Fibroblast of skin of abdomen (primary cell): ENCODE data around the gene SET.

Experiments
- DNase-seq: peaks from one replicate; pipeline ENCODE4 v3.0.0-alpha.2; 2013

The SET gene

DNA sequence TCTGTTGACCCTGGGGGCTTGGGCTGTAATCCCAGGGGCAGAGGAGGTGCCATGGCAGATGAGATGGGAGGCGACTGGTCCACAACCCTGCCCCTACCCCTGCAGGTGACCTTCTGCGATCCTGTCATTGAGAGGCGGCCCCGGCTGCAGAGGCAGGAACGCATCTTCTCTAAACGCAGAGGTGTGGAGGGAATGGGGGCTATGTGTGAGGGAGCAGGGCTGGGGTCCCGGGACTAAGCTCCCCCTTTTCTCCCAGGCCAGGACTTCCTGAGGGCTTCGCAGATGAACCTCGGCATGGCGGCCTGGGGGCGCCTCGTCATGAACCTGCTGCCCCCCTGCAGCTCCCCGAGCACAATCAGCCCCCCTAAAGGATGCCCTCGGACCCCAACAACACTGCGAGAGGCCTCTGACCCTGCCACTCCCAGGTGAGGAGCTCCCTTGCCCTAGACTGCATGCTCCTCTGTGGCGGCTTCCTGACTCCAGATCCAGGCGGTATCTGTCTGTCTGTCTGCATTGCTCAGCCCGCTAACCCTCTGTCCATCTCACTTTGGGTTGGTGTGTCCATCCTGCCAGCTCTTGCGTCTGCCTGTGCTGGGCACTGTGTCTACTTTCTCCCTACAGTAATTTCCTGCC, 25.0 kb downstream of the SET start:
- DNase-seq: no peak

GRCh38 chr9:128714586-128715435, 25.8 kb downstream of the SET start:
- no peak for DNase-seq

DNA sequence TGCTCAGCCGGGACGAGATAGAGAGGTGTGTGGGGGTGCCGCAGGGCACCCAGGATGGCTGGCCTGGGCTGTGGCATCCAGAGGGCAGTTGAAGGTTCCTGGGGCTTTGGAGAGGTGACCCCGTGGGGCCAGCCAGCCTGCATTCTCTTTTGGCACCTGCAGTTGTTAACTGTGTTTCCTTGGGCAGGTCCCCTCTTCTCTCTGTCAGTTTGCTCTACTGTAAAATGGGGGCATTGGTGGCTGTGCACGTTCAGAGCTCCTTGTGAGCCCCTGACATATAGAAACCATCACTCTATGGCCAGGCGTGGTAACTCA, 26.4 kb downstream of the SET start:
- DNase-seq: no peak

- DNase-seq: no peak
Measured at GRCh38 chr9:128716581-128717254, 27.7 kb downstream of the SET start.

DNA sequence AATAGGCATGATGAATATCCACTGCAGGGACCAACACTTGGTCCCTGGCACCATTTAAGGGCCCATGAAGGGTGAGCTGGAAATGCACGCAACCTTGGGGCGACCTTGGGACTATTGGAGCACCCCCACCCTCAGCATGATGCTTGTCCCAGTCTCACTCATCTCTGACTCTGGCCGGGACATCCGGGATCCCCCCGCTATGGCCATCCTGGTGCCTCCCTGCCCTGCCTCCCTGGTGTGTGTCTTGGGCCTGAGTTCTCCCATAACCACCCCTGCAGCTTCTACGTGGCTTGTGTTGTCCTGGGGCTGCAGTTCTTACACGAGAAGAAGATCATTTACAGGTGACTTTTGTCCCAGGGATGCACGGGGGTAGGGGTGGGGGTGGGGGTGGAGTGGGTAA, 29.0 kb downstream of the SET start:
- DNase-seq: no peak

DNA sequence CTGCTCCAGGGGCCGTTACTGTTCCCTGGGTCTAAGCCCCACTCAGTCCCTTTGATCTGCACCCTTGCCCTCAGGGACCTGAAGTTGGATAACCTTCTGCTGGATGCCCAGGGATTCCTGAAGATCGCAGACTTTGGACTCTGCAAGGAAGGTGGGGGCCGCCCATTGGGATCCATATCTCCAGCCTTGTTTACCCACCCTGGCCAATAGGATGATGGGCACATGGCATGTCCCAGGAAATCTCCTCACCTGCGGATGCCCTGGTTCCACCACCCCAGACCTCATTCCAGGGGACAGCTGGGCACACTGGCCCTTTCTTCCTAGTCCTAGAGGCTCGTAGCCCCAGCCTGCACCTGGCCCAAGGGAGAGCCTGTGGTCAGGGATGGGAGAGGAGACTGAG, 29.5 kb downstream of the SET start:
- DNase-seq: no peak

DNA sequence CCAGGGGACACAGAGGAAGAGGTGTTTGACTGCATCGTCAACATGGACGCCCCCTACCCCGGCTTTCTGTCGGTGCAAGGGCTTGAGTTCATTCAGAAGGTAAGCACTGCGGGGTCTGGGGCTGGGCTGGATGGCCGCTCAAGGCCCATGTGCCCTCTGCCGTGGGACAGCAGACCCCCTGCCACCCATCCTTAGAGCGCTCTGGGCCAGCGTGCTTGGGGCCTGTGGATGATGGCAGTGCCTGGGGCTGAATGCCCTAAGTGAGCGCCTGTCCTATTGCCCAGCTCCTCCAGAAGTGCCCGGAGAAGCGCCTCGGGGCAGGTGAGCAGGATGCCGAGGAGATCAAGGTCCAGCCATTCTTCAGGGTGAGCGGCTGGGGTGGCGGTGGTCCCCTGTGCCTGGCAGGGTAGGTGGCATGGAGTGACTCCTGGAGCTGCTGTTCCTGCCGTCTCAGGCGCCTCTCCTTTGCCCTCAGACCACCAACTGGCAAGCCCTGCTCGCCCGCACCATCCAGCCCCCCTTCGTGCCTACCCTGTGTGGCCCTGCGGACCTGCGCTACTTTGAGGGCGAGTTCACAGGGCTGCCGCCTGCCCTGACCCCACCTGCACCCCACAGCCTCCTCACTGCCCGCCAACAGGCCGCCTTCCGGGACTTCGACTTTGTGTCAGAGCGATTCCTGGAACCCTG, 31.0 kb downstream of the SET start:
- no peak for DNase-seq

DNA sequence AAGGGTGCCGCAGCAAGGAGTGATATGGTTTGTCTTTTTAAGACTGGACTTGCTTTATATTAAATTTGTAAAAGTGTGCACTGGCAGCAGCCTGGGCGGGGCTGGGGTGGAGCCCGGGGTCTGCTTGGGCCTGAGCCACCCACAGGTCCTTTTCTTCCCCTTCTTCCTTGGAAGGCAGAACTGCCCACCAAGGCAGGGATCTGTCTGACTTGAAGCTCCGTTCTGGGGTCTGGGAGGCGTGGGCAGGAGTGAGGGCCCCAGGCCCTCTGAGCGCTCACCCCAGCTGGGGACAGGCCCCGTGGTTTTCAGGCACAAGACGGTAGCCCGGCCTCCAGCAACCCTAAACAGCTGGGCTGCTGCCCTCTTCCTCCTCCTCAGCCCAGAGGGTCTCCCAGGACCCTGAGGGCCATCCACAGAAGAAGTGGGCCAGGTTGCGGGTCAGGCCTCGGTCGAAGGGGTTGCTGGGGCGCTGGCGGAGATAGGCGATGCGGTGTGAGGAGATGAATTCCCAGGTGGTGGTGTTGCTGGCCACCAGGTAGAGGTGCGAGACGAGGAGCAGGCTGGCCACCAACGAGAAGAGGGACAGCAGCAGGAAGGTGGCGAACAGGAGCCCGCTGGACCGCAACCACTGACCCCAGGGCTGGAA, 31.9 kb downstream of the SET start:
- DNase-seq: no peak

DNA sequence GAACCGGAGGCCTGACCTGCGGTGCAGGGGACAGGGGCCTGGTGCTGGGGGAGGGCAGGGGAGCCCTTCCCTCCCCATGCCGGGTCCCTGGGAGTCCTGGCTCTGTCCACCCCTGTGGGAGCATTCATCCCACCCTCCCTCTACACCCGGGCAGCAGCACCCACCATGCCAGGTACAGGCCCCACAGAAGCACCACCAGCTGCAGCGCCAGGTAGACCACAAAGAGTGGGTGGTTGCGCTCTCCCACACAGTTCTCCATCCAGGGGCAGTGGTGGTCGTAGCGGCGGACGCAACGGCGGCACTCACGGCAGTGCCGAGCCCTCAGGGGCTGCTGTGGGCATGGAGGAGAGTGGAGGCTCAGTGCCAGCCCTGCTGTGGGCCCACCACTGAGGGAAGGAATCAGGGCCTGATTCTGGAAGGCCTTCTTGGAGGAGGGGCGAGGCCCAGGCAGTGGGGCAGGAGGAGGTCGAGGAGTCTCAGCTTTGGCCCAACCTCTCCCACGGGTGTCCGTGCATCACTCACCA, 32.5 kb downstream of the SET start:
- DNase-seq: no peak

GRCh38 chr9:128722380-128723351, 33.6 kb downstream of the SET start:
- DNase-seq: no peak

DNA sequence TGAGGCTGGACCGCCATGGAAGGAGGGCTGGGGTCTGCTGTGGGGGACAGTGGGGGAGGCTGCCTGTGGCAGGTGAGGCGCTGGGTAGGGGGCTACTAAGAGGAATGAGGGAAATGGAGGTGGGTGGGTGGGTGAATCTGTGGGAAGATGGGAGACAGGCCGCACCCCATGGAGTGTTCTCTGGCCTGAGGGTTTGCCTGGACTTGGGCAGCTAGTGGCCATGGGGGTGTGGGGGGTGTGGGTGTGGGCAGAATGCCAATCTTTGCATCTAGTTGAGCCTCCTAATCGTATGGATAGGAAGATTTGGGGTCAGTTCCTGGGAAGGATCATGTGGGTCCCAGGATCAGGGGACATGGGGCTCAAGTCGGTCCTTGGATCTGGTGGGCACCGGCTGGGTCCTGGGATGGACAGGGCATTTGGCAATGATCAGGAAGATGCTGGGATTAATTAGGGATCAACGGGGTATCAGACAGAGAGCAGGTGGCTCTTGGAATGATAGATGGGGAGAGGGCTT, 34.4 kb downstream of the SET start:
- no peak for DNase-seq

- DNase-seq: peak; percentile 90
Measured at GRCh38 chr9:128723866-128724743, 35.1 kb downstream of the SET start, which contains the start of gene ZDHHC12. Gene ZDHHC12, minus strand, starts transcription at chr9:128724127. Its CDS starts 34 bp downstream, at chr9:128724093.

- peak; percentile 69 for DNase-seq
Measured at GRCh38 chr9:128724744-128725211, 35.8 kb downstream of the SET start.

DNA sequence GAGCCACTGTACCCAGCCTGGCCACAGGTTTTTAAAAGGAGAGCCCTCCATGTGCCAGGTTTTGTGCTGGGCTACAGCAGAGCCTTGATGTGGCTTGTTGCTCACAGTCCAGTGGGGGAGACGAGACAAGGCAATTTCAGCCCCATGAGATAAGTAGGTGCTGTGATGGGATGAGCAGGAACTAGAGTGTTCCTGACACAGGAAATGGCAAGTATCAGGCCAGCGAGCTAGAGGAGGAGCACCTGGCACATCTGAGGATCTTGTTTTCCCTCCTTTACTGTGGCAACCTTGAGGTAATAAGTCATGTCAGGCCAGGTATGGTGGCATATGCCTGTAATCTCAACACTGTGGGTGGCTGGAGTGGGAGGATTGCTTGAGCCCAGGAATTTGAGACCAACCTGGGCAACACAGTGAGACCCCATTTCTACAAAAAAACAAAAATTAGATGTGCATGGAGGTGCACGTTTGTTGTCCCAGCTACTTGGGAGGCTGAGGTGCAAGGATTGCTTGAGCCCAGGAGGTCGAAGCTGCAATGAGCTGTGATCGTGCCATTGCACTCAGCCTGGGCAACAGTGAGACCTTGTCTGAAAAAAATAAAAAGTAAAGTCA, 38.7 kb downstream of the SET start:
- no peak for DNase-seq

DNA sequence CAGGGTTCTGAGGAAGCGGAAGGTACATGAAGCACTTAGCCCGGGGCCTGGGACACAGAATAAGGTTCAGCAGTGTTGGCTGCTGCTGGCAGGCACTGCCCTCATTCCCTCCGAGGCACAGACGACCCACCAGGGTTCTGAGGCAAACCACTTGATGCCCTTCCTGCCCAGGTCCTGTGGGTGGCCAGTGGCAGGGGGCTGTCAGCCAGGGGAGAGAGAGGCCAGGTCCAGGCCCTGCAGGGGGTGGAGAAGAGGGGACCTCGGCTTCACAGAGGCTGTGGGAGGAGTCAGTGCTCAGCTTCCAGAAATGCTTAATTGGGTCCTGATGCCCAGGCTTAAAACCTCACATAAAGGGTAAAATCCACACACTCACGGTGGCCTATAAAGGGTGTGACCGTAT, 39.3 kb downstream of the SET start:
- no peak for DNase-seq

DNA sequence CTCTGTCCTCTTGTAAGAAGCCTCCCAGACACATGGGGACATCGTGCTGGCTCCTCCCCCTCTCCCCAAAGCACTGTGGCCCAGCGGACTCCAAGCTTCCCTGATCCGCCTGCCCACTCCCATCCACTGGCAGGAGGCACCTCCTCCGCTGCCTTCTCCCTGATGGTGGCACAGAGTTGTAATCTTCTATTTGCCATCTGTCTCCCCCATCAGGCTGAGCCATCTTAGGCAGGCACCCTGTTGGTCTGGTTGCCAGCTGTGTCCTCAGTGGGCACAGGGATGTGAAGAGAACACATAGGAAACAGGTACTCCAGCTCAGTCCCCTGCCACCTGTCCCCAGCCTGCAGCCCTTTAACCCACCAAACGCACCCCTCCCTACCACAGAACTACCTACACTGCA, 40.3 kb downstream of the SET start:
- no peak for DNase-seq

DNA sequence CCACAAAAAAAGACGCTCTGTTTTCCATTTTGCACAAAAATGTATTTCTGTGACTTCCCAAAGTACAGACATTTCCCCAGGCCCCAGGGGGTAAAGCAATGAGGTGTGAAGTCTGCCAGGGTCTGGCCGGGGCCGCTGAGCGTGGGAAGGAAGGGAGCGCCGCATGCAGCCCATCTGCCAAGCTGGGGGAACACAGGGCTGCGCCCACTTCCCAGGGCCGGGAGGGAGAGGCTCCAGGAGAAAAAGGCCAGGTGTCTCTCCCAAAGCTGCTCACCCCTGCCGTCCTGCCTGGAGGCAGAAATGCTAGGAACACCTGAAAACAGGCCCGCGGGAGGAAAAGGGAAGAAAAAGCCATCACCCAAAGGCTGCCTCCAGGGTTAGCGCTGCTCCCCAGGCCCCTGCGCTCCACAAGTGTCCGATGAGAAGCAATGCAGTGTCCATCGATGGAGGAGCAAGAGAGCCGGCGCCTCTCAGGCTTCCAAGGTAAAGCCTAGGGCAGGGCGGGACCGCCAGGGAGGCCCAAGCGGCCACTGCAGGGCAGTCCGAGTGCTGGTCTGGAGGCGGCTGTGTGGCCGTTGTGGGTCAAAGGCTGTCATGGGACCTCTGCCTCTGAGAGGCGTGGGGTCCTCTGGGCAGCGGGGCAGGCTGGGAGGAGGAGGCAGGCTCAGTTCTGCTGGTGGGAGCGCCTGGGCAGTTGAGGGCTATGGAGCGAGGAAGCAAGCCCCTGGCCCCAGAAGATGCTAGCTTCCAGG, 40.9 kb downstream of the SET start:
- DNase-seq: no peak

DNA sequence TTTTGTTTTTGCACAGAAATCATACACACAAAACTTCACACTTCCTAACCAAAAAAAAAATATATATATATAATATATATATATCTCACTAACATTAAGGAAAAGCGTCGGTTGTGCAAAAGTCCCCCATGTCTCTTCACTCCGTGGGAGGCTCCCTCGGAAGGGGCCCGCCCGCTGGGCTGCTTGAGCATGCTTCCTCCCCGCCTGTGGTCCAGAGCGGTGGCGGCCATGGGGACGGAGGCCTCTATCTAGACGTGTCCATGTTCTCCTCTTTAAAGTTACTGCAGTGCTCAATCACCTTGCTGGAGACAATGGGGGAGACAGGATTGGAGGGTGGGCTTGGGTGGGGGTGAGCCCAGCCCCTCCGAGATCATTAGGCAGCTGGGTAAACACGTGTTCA, 42.1 kb downstream of the SET start:
- no peak for DNase-seq

- no peak for DNase-seq
Measured at GRCh38 chr9:128731691-128732090, 42.7 kb downstream of the SET start.
